PC-9 (cell line): ENCODE data around the gene POLD3. TPM values are rescaled to one million over a fixed set of nuclear protein-coding genes. Genes with fewer than 3 reads are reported as not detected.

Experiments
- BruUV-seq: library from RNA; stranded (reverse); fragments of 400-500 nt; replicated peaks from 2 replicates; lab custom pipeline; 2021; lab: Mats Ljungman, UMichigan
- CTCF ChIA-PET: fragments of 300-600 bp; sonication (Branson Sonifier 250); formaldehyde crosslinking; loops from one replicate; lab custom pipeline; 2022; ENCODE audit warnings: antibody characterized with exemption; lab: Charles Lee
- POLR2A ChIA-PET: fragments of 300-600 bp; sonication (Branson Sonifier 250); formaldehyde crosslinking; loops from one replicate; lab custom pipeline; 2022; ENCODE audit warnings: antibody characterized with exemption; ENCODE audit not compliant: unreplicated experiment; lab: Charles Lee
- DNase-seq, 2 experiments: peaks; one replicate each; pipeline versions ENCODE4 v3.0.0 to v3.0.0-alpha.2; 2015 to 2022; ENCODE audit warnings: mixed read lengths in 1 of 2
- H2AFZ ChIP-seq: fragments of 200-600 bp; sonication (generic); 2 replicates; pipeline ENCODE4 v1.8.1; 2017; ENCODE audit warnings: antibody characterized with exemption
- H3F3A ChIP-seq: fragments of 200-600 bp; sonication (generic); 2 replicates; pipeline ENCODE4 v1.8.1; 2017; ENCODE audit warnings: antibody characterized with exemption, mild to moderate bottlenecking, low read depth; ENCODE audit not compliant: insufficient read depth
- H3K27ac ChIP-seq: fragments of 200-600 bp; sonication (generic); 2 replicates; pipeline ENCODE4 v1.6.1; 2016; ENCODE audit warnings: mixed run types
- H3K27me3 ChIP-seq: fragments of 200-600 bp; sonication (generic); 2 replicates; pipeline ENCODE4 v1.6.1; 2016; ENCODE audit warnings: low read depth, mixed run types; ENCODE audit not compliant: insufficient read depth
- H3K36me3 ChIP-seq: fragments of 200-600 bp; sonication (generic); 2 replicates; pipeline ENCODE4 v1.6.1; 2016; ENCODE audit warnings: low read depth, mixed run types
- H3K4me1 ChIP-seq: fragments of 200-600 bp; sonication (generic); replicated peaks from 2 replicates; pipeline ENCODE4 v1.6.1; 2016; ENCODE audit warnings: mixed run types; ENCODE audit not compliant: insufficient read depth
- H3K4me2 ChIP-seq: fragments of 200-600 bp; sonication (generic); 2 replicates; pipeline ENCODE4 v1.6.1; 2017; ENCODE audit warnings: mixed run types
- H3K4me3 ChIP-seq: fragments of 200-600 bp; sonication (generic); 2 replicates; pipeline ENCODE4 v1.6.1; 2016; ENCODE audit warnings: mixed run types
- H3K79me2 ChIP-seq: fragments of 200-600 bp; sonication (generic); 2 replicates; pipeline ENCODE4 v1.6.1; 2017; ENCODE audit warnings: low read depth, mixed run types
- H3K9me2 ChIP-seq: fragments of 200-600 bp; sonication (generic); 2 replicates; pipeline ENCODE4 v1.8.1; 2017; ENCODE audit warnings: mild to moderate bottlenecking; ENCODE audit not compliant: insufficient read depth
- H3K9me3 ChIP-seq: fragments of 200-600 bp; sonication (generic); 2 replicates; pipeline ENCODE4 v1.8.1; 2016; ENCODE audit warnings: low read depth; ENCODE audit not compliant: insufficient read depth
- H4K20me1 ChIP-seq: fragments of 200-600 bp; sonication (generic); 2 replicates; pipeline ENCODE4 v1.8.1; 2017; ENCODE audit not compliant: insufficient read depth
- CTCF ChIP-seq: fragments of 200-600 bp; sonication (generic); conservative IDR thresholded peaks from 2 replicates; pipeline ENCODE4 v1.6.1; 2017; ENCODE audit warnings: mixed run types, antibody characterized with exemption, mild to moderate bottlenecking, moderate library complexity
- EZH2 ChIP-seq: fragments of 200-600 bp; sonication (generic); IDR thresholded peaks from 2 replicates; pipeline ENCODE4 v1.8.0; 2017; ENCODE audit warnings: antibody characterized with exemption, low read depth
- intact Hi-C: fragments of 100-400 bp; cut with micrococcal nuclease; formaldehyde crosslinking; loops from one replicate; pipeline ENCODE4 v1.10.0; 2022; ENCODE audit not compliant: unreplicated experiment
- total RNA-seq: library from RNA; stranded (reverse); gene quantifications from 2 replicates; pipeline ENCODE4 v1.2.3, GENCODE V29; 2021

Gene POLD3
- total RNA-seq, 1 experiment from 2014 or later: 44.1 TPM

- no peaks in the 10 kb centered on the region for H3K9me2 ChIP-seq
- ChIA-PET POLR2A (no interaction called here), CTCF (interaction anchor here (0.6 kb wide), 1 partner anchor 120 kb away, joined by 4 read pairs; no protein-coding TSS in a partner anchor)
- intact Hi-C loops: no loop called here
- no peaks in the 10 kb centered on the region for H4K20me1 ChIP-seq
- H3K27ac ChIP-seq: no peak overlapping the region
- no peak overlapping the region for H3K4me2 ChIP-seq
- no peak for DNase-seq
- BruUV-seq: no TSS peak
- H3K9me3 ChIP-seq: no peaks in the 10 kb centered on the region
- no peak overlapping the region for H2AFZ ChIP-seq
- no peaks in the 10 kb centered on the region for H3K36me3 ChIP-seq
- H3K79me2 ChIP-seq: no peaks in the 10 kb centered on the region
- peaks cover 19% of the 10 kb centered on the region for H3K4me1 ChIP-seq
- H3K4me3 ChIP-seq: no peak overlapping the region
- H3F3A ChIP-seq: peaks cover 8% of the 10 kb centered on the region; the same call in 1 of the 2 replicates
- TF ChIP-seq CTCF: no peak
- TF ChIP-seq EZH2: no peak
- H3K27me3 ChIP-seq: no peaks in the 10 kb centered on the region
Observed at GRCh38 chr11:74550991-74551753, 41.2 kb upstream of the POLD3 start.

DNA sequence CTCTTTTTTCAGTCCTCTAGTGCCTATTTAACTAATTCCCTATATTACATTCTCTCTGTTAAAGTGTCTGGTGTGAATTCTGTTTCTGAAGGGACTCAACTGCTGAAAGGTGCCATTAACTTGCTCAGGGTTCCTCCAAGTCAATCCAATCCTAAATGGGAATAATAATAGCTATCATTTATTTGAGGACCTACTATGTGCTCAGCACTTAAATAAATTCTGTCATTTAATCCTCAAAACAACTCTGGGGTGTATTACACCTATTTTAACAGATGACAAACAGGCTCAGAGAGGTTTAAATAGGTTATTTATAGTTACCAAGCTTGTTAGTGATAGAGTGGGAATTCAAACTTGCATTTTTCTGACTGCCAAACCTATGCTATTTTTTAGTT is 40.6 kb upstream of the POLD3 start:
- no peak overlapping the region for H3K4me3 ChIP-seq
- TF ChIP-seq EZH2 (no peak), CTCF (no peak)
- intact Hi-C loops: no loop called here
- H3K27me3 ChIP-seq: no peaks in the 10 kb centered on the region
- no peaks in the 10 kb centered on the region for H3K9me2 ChIP-seq
- H3K4me2 ChIP-seq: no peak overlapping the region
- H3K9me3 ChIP-seq: no peaks in the 10 kb centered on the region
- H3F3A ChIP-seq: peaks cover 8% of the 10 kb centered on the region; the same call in 1 of the 2 replicates
- no peak overlapping the region for H2AFZ ChIP-seq
- no TSS peak for BruUV-seq
- no peaks in the 10 kb centered on the region for H3K36me3 ChIP-seq
- H3K4me1 ChIP-seq: peaks cover 14% of the 10 kb centered on the region
- ChIA-PET POLR2A (no interaction called here), CTCF (interaction anchor here (0.6 kb wide), 1 partner anchor 102 kb away, joined by 4 read pairs; no protein-coding TSS in a partner anchor)
- H3K27ac ChIP-seq: no peak overlapping the region
- H4K20me1 ChIP-seq: no peaks in the 10 kb centered on the region
- no peaks in the 10 kb centered on the region for H3K79me2 ChIP-seq
- DNase-seq: no peak

GRCh38 chr11:74557526-74557925 is 34.9 kb upstream of the POLD3 start:
- intact Hi-C loops: no loop called here
- no peak overlapping the region for H2AFZ ChIP-seq
- H3K4me3 ChIP-seq: no peak overlapping the region
- H3K27me3 ChIP-seq: no peaks in the 10 kb centered on the region
- ChIA-PET POLR2A (no interaction called here), CTCF (no interaction called here)
- H3K4me2 ChIP-seq: no peak overlapping the region
- no peaks in the 10 kb centered on the region for H4K20me1 ChIP-seq
- H3K79me2 ChIP-seq: no peaks in the 10 kb centered on the region
- H3K27ac ChIP-seq: no peak overlapping the region
- TF ChIP-seq CTCF: no peak
- no peak for TF ChIP-seq EZH2
- no peaks in the 10 kb centered on the region for H3K36me3 ChIP-seq
- peaks cover 6% of the 10 kb centered on the region; the same call in 1 of the 2 replicates for H3K9me3 ChIP-seq
- H3K4me1 ChIP-seq: peaks cover 20% of the 10 kb centered on the region
- no peaks in the 10 kb centered on the region for H3K9me2 ChIP-seq
- no peak for DNase-seq
- no TSS peak for BruUV-seq
- no peaks in the 10 kb centered on the region for H3F3A ChIP-seq
